ENCODE data around the gene BICDL2. TPM values are rescaled to one million over a fixed set of nuclear protein-coding genes. Genes with fewer than 3 reads are reported as not detected.

BICDL2 gene
- total RNA-seq, 3 donors from 2014 or later, result 49.1 to 102 (median 75.5) TPM

GRCh38 chr16:2985893-2986355 is 50.8 kb downstream of the BICDL2 start:
- ATAC-seq (no peak), DNase-seq (no peak)
- Histone ChIP-seq H3K4me3 (no peak overlapping the region), H3K36me3 (ENCODE audit: low read depth) (no peaks in the 10 kb centered on the region), H3K9me3 (no peaks in the 10 kb centered on the region), H3K4me1 (ENCODE audit: low read depth) (peaks cover 12% of the 10 kb centered on the region)
- intact Hi-C loops (cut with DNase I, micrococcal nuclease), result no loop called here
- TF ChIP-seq, protein P1, sequence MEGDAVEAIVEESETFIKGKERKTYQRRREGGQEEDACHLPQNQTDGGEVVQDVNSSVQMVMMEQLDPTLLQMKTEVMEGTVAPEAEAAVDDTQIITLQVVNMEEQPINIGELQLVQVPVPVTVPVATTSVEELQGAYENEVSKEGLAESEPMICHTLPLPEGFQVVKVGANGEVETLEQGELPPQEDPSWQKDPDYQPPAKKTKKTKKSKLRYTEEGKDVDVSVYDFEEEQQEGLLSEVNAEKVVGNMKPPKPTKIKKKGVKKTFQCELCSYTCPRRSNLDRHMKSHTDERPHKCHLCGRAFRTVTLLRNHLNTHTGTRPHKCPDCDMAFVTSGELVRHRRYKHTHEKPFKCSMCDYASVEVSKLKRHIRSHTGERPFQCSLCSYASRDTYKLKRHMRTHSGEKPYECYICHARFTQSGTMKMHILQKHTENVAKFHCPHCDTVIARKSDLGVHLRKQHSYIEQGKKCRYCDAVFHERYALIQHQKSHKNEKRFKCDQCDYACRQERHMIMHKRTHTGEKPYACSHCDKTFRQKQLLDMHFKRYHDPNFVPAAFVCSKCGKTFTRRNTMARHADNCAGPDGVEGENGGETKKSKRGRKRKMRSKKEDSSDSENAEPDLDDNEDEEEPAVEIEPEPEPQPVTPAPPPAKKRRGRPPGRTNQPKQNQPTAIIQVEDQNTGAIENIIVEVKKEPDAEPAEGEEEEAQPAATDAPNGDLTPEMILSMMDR (IDR thresholded peaks at IDR 0.05), result no peak

DNA sequence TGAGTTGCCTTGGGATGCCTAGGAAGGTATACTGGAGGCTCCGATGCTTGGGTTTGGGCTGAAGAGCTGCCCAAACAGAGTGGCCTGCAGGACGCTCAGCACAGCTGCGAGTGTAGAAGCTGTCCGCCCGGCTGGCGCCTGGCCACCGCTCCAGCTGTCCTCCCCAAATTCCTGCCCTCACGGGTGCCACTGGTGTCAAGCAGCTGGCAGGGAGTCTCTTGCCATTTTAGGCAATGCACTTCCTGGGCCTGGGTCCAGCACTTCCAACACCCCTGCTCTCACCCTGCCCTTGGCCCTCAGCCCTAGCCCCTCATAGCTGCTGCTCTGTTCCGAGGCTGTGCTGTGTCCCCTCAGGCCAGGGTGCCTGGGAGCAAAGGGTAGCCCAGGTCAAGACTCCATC is 51.3 kb downstream of the BICDL2 start:
- Histone ChIP-seq H3K36me3 (ENCODE audit: low read depth) (no peaks in the 10 kb centered on the region), H3K4me1 (ENCODE audit: low read depth) (peaks cover 14% of the 10 kb centered on the region), H3K4me3 (no peak overlapping the region), H3K9me3 (no peaks in the 10 kb centered on the region)
- ATAC-seq (no peak), DNase-seq (no peak)
- intact Hi-C loops (cut with DNase I, micrococcal nuclease), result no loop called here
- TF ChIP-seq, protein P1 (IDR thresholded peaks at IDR 0.05), result no peak

- intact Hi-C loops (cut with DNase I, micrococcal nuclease), result no loop called here
- DNase-seq (peak; percentile 86 to 92 (median 86)), ATAC-seq (peak; percentile 78)
- Histone ChIP-seq H3K4me1 (ENCODE audit: low read depth) (peaks cover 23% of the 10 kb centered on the region), H3K9me3 (no peaks in the 10 kb centered on the region), H3K36me3 (ENCODE audit: low read depth) (no peaks in the 10 kb centered on the region), H3K4me3 (no peak overlapping the region)
- TF ChIP-seq, protein P1 (IDR thresholded peaks at IDR 0.05), result peak; percentile 94
Measured at GRCh38 chr16:2983706-2984136, 53.0 kb downstream of the BICDL2 start.

GRCh38 chr16:2982402-2982801 is 54.3 kb downstream of the BICDL2 start:
- TF ChIP-seq, protein P1 (IDR thresholded peaks at IDR 0.05), result no peak
- Histone ChIP-seq H3K4me1 (ENCODE audit: low read depth) (peaks cover 26% of the 10 kb centered on the region), H3K9me3 (no peaks in the 10 kb centered on the region), H3K4me3 (no peak overlapping the region), H3K36me3 (ENCODE audit: low read depth) (no peaks in the 10 kb centered on the region)
- intact Hi-C loops (cut with DNase I, micrococcal nuclease), result no loop called here
- DNase-seq (no peak), ATAC-seq (no peak)

GRCh38 chr16:2981899-2982250 is 54.9 kb downstream of the BICDL2 start:
- Histone ChIP-seq H3K4me1 (ENCODE audit: low read depth) (peaks cover 26% of the 10 kb centered on the region), H3K36me3 (ENCODE audit: low read depth) (no peaks in the 10 kb centered on the region), H3K4me3 (no peak overlapping the region), H3K9me3 (no peaks in the 10 kb centered on the region)
- DNase-seq, result no peak
- no peak for ATAC-seq
- intact Hi-C loops (cut with DNase I, micrococcal nuclease), result no loop called here
- TF ChIP-seq, protein P1 (IDR thresholded peaks at IDR 0.05), result no peak
